T-helper 2 cell treated with Interferon-gamma antibody and Interleukin-4, amounts not matched to agents 5 μg/mL and 100 μg/mL, for 36 hours (primary cell): ENCODE measurements around the gene CARM1.

Experiments used
- DNase-seq: peaks from one replicate; pipeline ENCODE4 v3.0.0; 2021; ENCODE audit warnings: low spot score
- H3K27ac Mint-ChIP-seq: one replicate; pipeline ENCODE4 v1.8.0; 2021; ENCODE audit warnings: mild to moderate bottlenecking, mixed read lengths
- H3K27me3 Mint-ChIP-seq: one replicate; pipeline ENCODE4 v1.8.0; 2021; ENCODE audit warnings: low read depth, mixed read lengths
- H3K36me3 Mint-ChIP-seq: one replicate; pipeline ENCODE4 v1.8.0; 2021; ENCODE audit warnings: low read depth, mixed read lengths
- H3K4me1 Mint-ChIP-seq: one replicate; pipeline ENCODE4 v1.8.0; 2021; ENCODE audit warnings: low read depth, mixed read lengths
- H3K4me3 Mint-ChIP-seq: one replicate; pipeline ENCODE4 v1.8.0; 2022; ENCODE audit warnings: mild to moderate bottlenecking, moderate library complexity, mixed read lengths
- H3K9me3 Mint-ChIP-seq: one replicate; pipeline ENCODE4 v1.8.0; 2021; ENCODE audit warnings: mixed read lengths

The CARM1 gene

GRCh38 chr19:10919352-10920287 lies 48.3 kb downstream of the CARM1 start:
- Mint-ChIP-seq H3K4me1 (no peaks in the 10 kb centered on the region), H3K27ac (no peak overlapping the region), H3K36me3 (peaks cover 11% of the 10 kb centered on the region), H3K9me3 (no peaks in the 10 kb centered on the region), H3K27me3 (no peaks in the 10 kb centered on the region), H3K4me3 (no peak overlapping the region)
- DNase-seq: no peak

- DNase-seq: no peak
- Mint-ChIP-seq H3K36me3 (peaks cover 12% of the 10 kb centered on the region), H3K4me3 (no peak overlapping the region), H3K27me3 (no peaks in the 10 kb centered on the region), H3K4me1 (no peaks in the 10 kb centered on the region), H3K27ac (no peak overlapping the region), H3K9me3 (no peaks in the 10 kb centered on the region)
Measured at GRCh38 chr19:10920288-10920655, 48.9 kb downstream of the CARM1 start.

- Mint-ChIP-seq H3K27ac (no peak overlapping the region), H3K27me3 (no peaks in the 10 kb centered on the region), H3K4me1 (no peaks in the 10 kb centered on the region), H3K36me3 (peaks cover 13% of the 10 kb centered on the region), H3K9me3 (no peaks in the 10 kb centered on the region), H3K4me3 (no peak overlapping the region)
- DNase-seq: no peak
Measured at GRCh38 chr19:10920781-10921180, 49.4 kb downstream of the CARM1 start.

- no peak overlapping the region for H3K27ac Mint-ChIP-seq
- H3K36me3 Mint-ChIP-seq: peaks cover 13% of the 10 kb centered on the region
- no peaks in the 10 kb centered on the region for H3K9me3 Mint-ChIP-seq
- no peak overlapping the region for H3K4me3 Mint-ChIP-seq
- no peaks in the 10 kb centered on the region for H3K27me3 Mint-ChIP-seq
- no peaks in the 10 kb centered on the region for H3K4me1 Mint-ChIP-seq
- DNase-seq: no peak
Measured at GRCh38 chr19:10921199-10921909, 50.0 kb downstream of the CARM1 start.

- Mint-ChIP-seq H3K27ac (no peak overlapping the region), H3K36me3 (peaks cover 13% of the 10 kb centered on the region), H3K9me3 (no peaks in the 10 kb centered on the region), H3K4me1 (no peaks in the 10 kb centered on the region), H3K27me3 (no peaks in the 10 kb centered on the region), H3K4me3 (no peak overlapping the region)
- DNase-seq: no peak
Measured at GRCh38 chr19:10921910-10922637, 50.7 kb downstream of the CARM1 start.

GRCh38 chr19:10922638-10923014 lies 51.3 kb downstream of the CARM1 start:
- no peaks in the 10 kb centered on the region for H3K27me3 Mint-ChIP-seq
- no peak for DNase-seq
- peaks cover 2% of the 10 kb centered on the region for H3K4me1 Mint-ChIP-seq
- no peak overlapping the region for H3K27ac Mint-ChIP-seq
- H3K9me3 Mint-ChIP-seq: no peaks in the 10 kb centered on the region
- H3K36me3 Mint-ChIP-seq: peaks cover 13% of the 10 kb centered on the region
- H3K4me3 Mint-ChIP-seq: no peak overlapping the region

- no peak overlapping the region for H3K4me3 Mint-ChIP-seq
- H3K27ac Mint-ChIP-seq: no peak overlapping the region
Measured at GRCh38 chr19:10923260-10924112, 52.1 kb downstream of the CARM1 start.

GRCh38 chr19:10924597-10924996 lies 53.2 kb downstream of the CARM1 start:
- Mint-ChIP-seq H3K4me1 (peaks cover 2% of the 10 kb centered on the region), H3K27ac (no peak overlapping the region), H3K36me3 (peaks cover 16% of the 10 kb centered on the region), H3K27me3 (no peaks in the 10 kb centered on the region), H3K9me3 (no peaks in the 10 kb centered on the region), H3K4me3 (no peak overlapping the region)
- DNase-seq: no peak

More at GRCh38 chr19:10923260-10924112, 52.1 kb downstream of the CARM1 start:
- H3K4me1 Mint-ChIP-seq: peaks cover 2% of the 10 kb centered on the region
- H3K27me3 Mint-ChIP-seq: no peaks in the 10 kb centered on the region
- no peaks in the 10 kb centered on the region for H3K9me3 Mint-ChIP-seq
- no peak for DNase-seq
- H3K36me3 Mint-ChIP-seq: peaks cover 14% of the 10 kb centered on the region

GRCh38 chr19:10927730-10928562 lies 56.6 kb downstream of the CARM1 start:
- peak; percentile 5 for DNase-seq
- H3K4me1 Mint-ChIP-seq: peaks cover 2% of the 10 kb centered on the region

GRCh38 chr19:10928563-10929401 lies 57.4 kb downstream of the CARM1 start, which contains the start of the genes TIMM29 and YIPF2:
TIMM29 (plus strand) TSS chr19:10928811; CDS start chr19:10928823, 12 bp downstream.
YIPF2 (minus strand) TSS chr19:10928639; CDS start chr19:10928410, 229 bp downstream.
- peak within 1 kb of the TSS; percentile 94 for H3K4me3 Mint-ChIP-seq
- H3K27me3 Mint-ChIP-seq: no peaks in the 10 kb centered on the region
- H3K27ac Mint-ChIP-seq: peak within 1 kb of the TSS; percentile 88
- peaks cover 16% of the 10 kb centered on the region for H3K36me3 Mint-ChIP-seq
- peak; percentile 94 for DNase-seq
- peaks cover 2% of the 10 kb centered on the region for H3K4me1 Mint-ChIP-seq
- no peaks in the 10 kb centered on the region for H3K9me3 Mint-ChIP-seq

More at GRCh38 chr19:10927730-10928562, 56.6 kb downstream of the CARM1 start:
- Mint-ChIP-seq H3K27ac (peak overlapping the region; percentile 88), H3K27me3 (no peaks in the 10 kb centered on the region), H3K9me3 (no peaks in the 10 kb centered on the region), H3K36me3 (peaks cover 19% of the 10 kb centered on the region), H3K4me3 (peak overlapping the region; percentile 94)

- H3K4me1 Mint-ChIP-seq: peaks cover 2% of the 10 kb centered on the region
- H3K9me3 Mint-ChIP-seq: no peaks in the 10 kb centered on the region
- H3K36me3 Mint-ChIP-seq: peaks cover 15% of the 10 kb centered on the region
- no peak for DNase-seq
- peak overlapping the region; percentile 94 for H3K4me3 Mint-ChIP-seq
- H3K27me3 Mint-ChIP-seq: no peaks in the 10 kb centered on the region
- H3K27ac Mint-ChIP-seq: peak overlapping the region; percentile 57
Measured at GRCh38 chr19:10929402-10929794, 58.0 kb downstream of the CARM1 start.
